ENCODE measurements around the gene RAC2. TPM values are rescaled to one million over a fixed set of nuclear protein-coding genes. Genes with fewer than 3 reads are reported as not detected.
"Not testable (repeated sequence)": the region's sequence is repeated elsewhere in the genome, so short reads cannot be mapped to it uniquely, and the experiment has no call there.

RAC2 gene
- total RNA-seq, 1 donor from 2014 or later = 5.1 TPM

DNA sequence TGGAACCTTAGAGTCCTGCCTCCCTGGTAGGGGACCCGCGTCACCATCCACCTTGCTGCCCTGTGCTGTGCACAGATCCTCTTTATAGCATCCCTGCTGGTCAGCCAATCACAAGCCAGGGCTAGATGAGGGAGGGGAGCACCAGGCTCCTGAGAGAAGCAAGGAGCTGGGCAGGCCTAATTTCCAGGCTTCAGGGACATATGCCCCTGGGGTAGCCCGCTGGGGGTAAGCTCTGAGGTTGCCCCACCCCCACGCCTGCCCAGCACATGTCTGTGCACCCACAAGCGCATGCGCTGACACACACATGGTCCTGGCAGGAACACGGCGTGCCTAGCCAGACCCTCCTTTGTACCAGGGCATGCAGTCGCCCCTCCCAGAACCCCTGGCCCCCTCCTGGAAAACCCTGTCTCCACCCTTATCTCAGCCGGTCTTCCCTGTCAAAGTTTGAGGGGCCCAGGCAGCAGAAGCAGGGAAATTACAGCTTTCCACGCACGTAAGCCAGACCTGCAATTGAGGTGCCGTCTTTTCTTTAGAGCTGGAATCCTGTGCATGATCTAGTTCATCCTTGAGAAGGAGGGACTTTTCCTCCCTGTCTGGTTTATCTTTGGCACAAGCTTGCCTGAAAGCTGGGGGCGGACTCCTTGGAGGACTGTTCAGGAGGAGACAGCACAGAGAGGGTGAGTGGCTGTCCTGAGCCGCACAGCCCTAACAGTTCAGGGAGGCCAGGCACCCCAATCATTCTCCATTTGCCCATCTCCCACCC is 33.8 kb downstream of the RAC2 start:
- no peak for DNase-seq (ENCODE audit: low spot score)
- intact Hi-C loops (cut with DNase I) = no loop called here

DNA sequence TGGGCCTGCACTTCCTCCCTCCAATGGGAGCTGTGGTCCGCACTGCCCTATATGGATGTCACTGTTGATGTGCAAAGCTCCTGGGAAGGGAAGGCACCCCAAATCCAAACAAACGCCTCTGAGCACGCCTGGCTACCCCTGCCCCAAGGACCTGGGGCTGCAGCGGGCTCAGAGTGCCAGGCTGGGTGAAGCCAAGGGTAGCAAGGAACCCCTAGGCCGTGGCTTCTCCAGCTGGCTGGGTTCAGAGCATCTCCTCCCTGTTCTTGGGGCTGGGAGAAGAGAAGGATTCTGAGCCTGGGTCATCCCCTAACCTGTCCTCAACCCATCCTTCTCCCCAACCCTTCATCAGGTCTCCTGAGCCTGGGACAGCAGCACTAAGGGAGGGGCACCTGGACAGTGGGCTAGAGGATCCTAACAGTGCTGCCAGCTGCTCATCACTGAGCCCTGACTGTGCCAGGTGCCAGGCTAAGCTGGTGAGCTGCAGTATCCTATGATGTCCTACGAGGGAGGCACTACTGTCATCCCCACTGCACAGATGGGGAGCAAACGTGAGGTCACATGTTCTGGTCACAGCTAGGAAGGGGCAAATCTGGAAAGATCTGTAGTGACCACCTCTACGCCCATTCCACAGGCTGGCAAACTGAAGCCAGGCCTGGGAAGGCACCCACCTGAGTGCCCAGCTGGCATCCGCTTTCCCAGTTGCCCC is 34.8 kb downstream of the RAC2 start:
- no peak for DNase-seq (ENCODE audit: low spot score)

DNA sequence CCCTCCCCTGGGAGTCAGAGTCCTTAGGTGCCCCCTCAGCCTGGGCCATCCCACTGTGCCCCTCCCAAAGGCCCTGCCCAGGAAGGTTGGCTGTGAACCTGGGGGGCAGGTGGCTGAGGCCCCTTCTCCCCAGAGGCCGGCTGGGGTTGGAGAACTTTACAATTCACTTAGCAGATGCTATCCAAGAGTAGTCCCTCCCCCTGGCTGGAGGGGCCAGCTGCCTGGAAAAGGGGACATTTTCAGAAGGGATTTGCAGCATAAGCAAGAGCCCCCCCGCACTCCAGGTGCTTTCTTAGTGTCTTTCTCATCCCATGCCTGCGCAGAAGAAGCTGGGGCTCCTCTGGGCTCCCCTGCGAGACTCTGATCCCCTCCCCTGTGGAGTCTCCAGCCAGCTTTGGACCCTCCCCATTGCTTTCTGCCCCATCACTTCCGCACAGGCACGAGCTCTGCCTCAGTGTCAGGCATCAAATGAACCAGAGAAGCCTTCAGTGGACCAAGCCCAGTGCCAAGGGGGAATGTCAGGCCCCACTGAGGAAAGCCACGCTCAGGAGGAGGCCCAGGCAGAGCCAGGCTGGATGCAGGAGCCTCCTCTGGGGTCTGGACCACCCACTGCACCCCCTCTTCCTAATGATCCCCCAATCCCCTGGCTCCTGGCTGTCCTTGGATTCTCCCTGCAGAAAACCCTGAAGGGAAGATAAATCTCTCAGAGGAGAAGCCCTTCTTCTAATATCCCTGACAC is 35.5 kb downstream of the RAC2 start:
- intact Hi-C loops (cut with DNase I) = no loop called here
- DNase-seq (ENCODE audit: low spot score) = no peak

More for the DNA sequence above, 34.8 kb downstream of the RAC2 start:
- intact Hi-C loops (cut with DNase I) = no loop called here

DNA sequence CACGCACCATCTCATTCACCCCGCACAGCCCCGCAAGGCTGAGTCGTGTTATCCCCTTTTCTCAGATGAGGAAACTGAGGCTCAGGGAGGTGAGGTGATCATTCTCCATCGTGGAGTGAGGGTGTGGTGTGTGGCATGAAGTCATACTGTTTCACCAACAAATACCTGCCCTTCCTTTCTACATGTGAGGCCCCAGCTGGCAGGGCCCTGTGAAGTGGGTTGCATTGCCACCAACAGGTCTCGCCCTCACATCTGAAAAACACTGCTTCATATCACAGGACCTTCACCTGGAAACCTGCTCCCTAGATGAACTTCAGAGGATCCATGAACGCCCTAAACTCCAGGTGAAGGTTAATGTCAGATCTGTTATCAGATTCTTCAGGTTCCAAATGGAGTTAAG is 36.1 kb downstream of the RAC2 start:
- intact Hi-C loops (cut with DNase I) = no loop called here
- no peak for DNase-seq (ENCODE audit: low spot score)

DNA sequence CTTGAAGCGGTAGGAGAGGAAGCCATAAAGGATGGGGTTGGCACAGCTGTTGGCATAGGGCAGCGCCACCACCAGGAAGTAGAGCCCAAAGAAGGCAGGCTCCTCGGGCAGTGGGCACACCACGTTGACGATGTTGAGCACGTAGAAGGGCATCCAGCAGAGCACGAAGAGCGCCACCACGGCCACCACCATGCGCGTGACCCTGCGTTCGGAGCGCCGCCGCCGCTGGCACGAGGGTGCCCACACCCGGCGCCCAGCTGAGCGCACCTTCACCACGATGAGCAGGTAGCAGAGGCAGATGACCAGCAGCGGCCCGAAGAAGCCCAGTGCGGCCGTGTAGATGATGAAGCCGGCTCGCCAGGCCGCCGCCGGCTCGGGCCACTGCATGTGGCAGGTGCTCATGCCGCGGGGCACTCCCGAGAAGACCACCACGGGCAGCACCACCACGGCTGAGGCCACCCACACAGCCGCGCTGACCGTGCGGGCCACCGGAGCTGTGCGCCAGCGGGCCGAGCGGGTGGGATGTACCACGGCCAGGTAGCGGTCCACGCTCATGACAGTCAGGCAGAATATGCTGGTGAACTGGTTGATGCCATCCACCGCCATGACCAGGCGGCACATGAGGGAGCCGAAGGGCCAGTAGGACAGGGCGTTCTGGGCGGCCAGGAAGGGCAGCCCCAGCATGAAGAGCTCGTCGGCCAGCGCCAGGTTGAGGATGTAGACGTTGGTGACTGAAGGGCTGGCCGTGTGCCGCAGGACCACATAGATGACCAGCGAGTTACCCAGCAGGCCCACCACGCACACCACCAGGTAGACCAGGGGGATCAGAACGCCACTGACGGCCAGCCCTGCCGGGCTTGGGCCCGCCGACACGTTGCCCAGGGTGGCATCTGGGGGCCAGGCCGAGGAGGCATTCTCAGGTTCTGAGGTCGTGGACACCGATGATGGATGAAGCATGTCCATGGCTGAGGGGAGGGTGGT is 36.9 kb downstream of the RAC2 start:
- DNase-seq (ENCODE audit: low spot score) = no peak
- intact Hi-C loops (cut with DNase I) = no loop called here

DNA sequence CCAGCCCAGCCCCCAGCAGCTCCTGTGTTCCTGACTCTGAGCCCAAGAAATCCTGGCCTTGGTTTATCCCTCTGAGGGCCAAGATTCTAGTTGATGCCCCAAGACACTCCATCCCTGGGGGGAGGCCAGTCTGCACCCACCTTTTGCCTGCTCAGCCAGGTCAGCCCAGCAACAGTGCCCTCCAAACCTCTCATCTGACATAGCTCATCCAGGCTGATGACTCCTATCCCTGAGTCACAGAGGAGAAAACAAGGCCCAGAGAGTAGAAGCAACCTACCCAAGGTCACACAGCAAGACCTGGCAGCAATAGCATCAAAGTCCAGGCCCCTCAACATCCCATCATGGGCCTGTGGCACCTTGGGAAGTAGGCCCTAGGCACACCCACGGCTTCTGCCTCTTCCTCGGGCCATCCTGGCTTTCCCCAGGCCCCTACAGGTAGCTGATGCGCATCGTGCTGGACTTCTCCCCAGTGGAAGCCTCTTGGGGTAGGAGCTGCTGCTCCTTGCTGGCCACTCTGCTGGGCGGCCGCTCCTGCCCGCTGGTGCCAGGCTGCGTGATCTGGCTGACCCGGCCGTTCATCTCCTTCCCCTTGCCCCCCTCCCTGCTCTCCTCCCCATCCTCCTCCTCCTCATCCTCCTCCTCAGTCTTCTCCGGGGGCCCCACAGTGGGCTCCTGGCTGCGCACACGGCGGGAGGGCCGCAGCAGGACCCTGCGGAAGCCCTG is 37.8 kb downstream of the RAC2 start:
- intact Hi-C loops (cut with DNase I) = no loop called here
- no peak for DNase-seq (ENCODE audit: low spot score)

DNA sequence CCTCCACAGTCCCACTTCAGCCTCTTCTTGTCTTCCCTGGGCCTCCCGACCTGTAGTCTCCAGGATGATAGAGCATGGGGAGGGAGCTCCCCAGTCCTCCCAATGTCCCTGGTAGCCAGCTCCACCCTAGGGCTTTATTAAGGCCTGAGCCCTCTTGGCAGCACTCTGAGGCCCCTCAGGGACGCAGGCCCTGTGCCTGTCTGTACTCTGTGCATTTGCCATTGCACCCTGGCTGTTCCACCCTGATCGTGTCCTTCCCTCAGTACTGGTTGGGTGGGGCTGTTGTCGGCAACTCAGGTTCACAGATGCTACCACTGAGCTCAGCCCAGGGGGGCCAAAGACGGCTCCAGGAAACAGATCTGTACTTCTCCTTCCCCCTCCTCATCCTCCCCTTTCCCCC is 39.0 kb downstream of the RAC2 start:
- intact Hi-C loops (cut with DNase I) = no loop called here
- no peak for DNase-seq (ENCODE audit: low spot score)

DNA sequence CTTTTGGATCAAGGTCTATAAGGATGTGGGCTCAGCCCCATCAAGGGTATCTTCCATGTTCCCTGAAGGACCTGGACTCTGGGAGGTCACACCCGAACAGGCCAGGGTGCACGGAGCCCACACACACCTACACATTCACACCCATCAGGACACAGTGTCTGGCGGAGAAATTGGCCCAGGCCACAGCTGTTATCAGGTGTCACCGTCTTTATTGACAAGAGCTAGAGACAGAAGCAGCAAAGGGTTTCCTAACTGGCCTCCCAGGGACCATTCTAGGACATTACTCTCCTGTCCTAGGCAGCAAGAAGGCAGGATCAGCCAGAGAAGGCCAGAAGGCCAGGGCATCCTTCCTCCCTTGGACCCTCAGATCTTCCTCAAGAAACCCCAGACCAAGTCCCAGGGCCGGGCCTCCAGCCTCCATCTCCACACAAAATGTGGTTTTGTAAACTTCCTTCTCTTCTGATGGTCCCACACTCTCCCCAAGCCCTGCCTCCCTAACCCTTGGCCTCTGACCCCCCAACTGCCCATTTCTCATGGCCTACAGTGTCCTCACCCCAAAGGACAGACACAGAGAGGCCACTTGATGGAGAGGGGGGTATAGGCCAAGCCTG is 39.9 kb downstream of the RAC2 start:
- DNase-seq (ENCODE audit: low spot score) = no peak
- intact Hi-C loops (cut with DNase I) = no loop called here

DNA sequence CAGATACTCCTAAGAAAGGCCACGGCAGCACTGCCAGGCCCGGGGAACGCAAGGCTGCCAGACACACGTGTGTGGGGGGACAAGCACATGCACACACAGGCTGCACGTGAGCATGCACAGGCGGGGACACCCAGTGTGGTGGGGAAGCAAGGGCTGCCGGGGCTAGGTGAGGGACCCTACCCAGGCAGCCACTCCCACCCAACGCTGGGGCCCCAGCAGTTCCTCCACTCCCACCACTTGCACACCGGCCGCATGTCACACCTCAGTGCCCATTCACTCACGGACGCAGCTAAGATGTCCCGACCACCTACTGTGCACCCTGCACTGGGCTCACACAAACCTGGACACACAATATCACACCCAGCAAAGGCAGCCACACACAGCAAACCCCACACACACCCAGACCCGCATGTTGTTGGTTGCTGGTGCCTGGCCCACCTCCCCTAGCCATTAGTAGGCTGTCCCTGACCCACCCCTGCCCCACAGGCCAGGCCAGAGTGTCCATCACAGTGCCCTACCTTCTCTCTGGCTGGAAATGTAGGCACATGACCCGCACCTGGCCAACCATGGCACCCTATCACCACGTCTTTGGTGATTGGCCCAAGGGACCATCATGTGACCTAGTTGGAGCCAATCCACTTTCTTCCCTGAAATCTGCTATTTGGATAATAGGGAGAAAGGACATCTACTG is 40.6 kb downstream of the RAC2 start:
- no peak for DNase-seq (ENCODE audit: low spot score)
- intact Hi-C loops (cut with DNase I) = no loop called here

DNA sequence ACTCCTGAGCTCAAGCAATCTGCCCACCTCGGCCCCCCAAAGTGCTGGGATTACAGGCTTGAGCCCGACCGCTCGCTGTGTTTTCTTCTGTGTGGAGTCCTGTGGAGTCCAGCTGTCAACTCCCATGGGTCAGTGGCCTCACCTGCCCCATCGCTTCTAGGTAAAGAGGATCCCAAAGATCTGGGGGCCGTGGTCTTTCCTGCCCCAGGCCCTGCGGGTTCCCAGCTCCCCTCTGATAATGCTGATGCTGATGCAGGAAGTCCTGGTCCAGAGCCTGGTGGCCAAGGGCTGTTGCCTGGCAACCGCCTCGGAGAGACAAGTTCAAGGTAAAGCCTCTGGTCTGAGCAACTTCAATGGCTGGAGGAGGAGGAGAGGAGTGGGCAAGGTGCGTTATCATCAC is 41.4 kb downstream of the RAC2 start:
- no peak for DNase-seq (ENCODE audit: low spot score)
- intact Hi-C loops (cut with DNase I) = no loop called here

DNA sequence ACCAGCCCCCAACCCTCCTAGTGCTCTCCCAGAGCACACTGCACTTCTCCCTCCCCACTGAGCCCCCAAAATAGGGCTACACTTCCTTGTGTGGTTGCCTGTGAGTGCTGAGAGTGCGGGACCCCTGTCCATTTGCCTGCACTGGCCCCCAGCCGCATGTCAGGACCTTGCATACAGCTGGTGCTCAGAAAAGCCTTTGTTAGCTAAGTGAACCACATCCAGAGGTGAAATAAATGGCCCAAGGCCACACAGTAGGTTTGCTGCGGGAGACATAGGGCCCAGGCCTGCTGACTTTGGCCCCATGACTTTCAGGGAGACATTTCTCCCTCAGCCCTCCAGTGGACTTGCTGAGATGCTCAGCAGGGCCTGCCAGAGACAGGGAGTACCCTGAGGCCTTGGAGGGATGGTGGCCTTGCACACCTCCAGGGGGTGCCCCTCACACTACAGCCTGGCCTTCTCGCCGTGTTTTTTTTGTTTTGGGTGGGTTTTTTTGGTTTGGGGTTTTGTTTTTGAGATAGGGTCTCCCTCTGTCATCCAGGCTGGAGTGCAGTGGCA is 42.0 kb downstream of the RAC2 start:
- intact Hi-C loops (cut with DNase I) = no loop called here
- DNase-seq (ENCODE audit: low spot score) = no peak

DNA sequence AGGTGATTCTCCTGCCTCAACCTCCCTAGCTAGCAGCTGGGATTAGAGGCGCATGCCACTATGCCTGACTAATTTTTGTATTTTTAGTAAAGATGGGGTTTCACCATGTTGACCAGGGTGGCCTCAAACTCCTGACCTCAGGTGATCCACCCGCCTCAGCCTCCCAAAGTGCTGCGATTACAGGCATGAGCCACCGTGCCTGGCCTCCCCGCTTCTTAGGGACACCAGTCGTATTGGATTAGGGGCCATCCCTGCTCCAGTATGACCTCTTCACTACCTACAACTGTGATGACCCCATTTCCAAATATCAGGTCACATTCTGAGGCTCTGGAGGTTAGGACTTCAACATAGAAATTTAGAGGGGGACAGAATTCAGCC is 42.6 kb downstream of the RAC2 start:
- intact Hi-C loops (cut with DNase I); DNase-seq (ENCODE audit: low spot score): not testable (repeated sequence)

DNA sequence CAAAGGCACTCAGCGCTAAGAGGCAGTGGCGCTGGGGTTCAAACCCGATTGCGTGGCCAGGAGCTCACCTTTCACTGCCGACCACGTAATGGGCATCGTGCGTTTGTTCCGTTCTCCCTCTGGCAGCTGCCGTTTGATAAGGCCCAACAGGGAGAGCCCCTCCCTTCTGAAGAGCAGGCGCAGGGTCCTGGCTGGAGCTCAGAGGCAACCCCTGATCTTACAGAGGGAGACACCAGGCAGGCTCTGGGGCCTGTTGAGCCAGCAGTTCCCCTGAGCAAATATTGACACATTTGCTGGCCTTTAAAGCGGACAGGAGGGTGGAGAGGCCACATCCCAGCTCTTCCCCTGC is 44.3 kb downstream of the RAC2 start:
- intact Hi-C loops (cut with DNase I) = loop anchor here (1.0 to 10.0 kb wide), 4 partner anchors 33 to 815 kb away; partner anchors contain the start of gene MYH9
- no peak for DNase-seq (ENCODE audit: low spot score)

DNA sequence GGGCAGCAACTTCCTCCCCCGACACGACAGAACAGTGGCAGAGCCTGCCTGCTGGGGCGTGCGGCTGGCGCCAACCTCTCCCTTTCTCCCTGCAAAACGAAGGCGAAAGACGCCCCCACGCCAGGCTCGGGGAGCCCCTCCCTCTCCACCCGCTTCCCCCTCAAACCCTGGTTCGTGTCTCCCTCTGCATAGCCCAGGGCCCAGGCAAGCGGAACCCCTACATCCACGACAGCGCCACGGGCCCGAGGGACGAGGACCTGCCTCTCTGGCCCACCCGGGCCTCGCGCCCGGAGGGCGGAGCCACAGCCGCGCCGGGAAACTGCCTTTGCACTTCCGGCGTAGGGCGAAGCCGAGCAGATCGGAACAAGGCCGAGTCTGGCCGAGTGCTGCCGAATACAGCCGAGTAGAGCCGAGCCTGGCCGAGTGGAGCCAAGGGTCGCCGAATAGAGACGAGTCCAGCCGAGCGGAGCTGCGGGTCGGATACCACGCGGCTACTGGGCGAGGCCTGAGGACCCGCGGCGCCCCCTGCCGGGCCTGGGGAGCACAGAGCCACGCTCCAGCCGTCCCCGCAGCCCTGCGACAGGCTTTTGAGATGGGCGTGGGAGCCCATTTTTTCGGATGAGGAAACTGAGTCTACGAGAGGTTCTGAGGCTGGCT is 44.8 kb downstream of the RAC2 start:
- DNase-seq (ENCODE audit: low spot score) = peak; percentile 99
- intact Hi-C loops (cut with DNase I) = loop anchor here (1.0 to 10.0 kb wide), 4 partner anchors 33 to 814 kb away; partner anchors contain the start of gene MYH9

DNA sequence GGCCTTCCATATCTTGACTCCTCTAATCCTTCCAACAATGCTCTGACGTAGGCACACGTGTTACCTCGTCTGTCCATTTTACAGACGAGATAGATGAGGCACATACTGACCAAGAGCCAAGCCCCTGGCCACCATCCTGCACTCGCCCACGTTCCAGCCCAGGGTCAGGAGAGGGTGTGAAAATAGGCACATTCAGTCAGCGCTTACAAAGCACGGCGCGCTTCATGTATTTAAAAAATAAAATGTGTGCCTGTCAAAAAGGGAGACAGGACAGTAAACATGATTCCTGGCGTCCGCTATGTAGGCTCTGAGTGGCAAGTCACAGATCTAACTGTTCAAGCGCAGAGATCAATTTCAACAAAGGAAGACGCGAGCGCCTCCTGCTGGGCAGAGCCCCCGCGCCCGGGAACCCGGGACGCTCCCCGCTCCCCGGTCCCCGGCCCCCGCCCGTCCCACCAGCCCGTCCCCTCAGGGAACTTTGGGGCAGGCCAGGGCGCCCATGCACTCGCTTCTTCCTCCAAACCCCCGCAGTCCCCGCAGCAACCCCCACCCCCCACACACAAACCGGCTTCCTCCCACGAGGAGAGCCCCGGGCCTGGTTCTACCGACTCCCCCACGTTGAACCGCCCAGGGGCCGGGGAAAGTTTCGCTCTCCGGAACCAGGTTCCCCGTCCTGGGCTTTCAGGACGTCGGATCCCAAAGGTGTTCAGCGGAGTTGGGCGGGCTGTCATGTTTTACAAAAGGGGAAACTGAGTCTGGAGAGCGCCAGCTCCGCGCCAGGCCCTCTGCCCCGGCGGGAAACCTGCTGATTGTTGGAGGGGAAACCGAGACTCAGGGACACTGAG is 45.6 kb downstream of the RAC2 start:
- DNase-seq (ENCODE audit: low spot score) = peak; percentile 94
- intact Hi-C loops (cut with DNase I) = loop anchor here (1.0 to 10.0 kb wide), 4 partner anchors 32 to 814 kb away; partner anchors contain the start of gene MYH9
